Peyer's patch (tissue), 4 donors: ENCODE data around the gene DISC1.

ENCODE experiments used
- CTCF ChIP-seq, 6 experiments: fragments of 450-650 bp in 4 of 6; fragments of 200-600 bp in 2 of 6; sonication (generic) in 1 of 6; IDR thresholded peaks; one replicate each; pipeline ENCODE4 v1.5.1; 2017 to 2019; ENCODE audit warnings: antibody characterized with exemption in 6 of 6, mild to moderate bottlenecking in 3 of 6, moderate library complexity in 1 of 6
- POLR2A ChIP-seq, 2 donors: fragments of 450-650 bp; IDR thresholded peaks; one replicate each; pipeline ENCODE4 v1.5.1; 2017; ENCODE audit warnings: antibody characterized with exemption in 2 of 2, mild to moderate bottlenecking in 2 of 2, moderate library complexity in 2 of 2

GRCh38 chr1:232062967-232063366, 436.4 kb downstream of the DISC1 start:
- TF ChIP-seq CTCF (IDR thresholded peaks at IDR 0.05) = no peak
- no peak for TF ChIP-seq POLR2A (IDR thresholded peaks at IDR 0.05)
